Limb (tissue), 2 donors: ENCODE measurements around the gene ZNF157.
A peak's percentile ranks its signal among the peaks of the same experiment; 100 is the strongest.
"Not testable (repeated sequence)": the region's sequence is repeated elsewhere in the genome, so short reads cannot be mapped to it uniquely, and the experiment has no call there.

Source experiments
- DNase-seq, 2 donors: peaks; one replicate each; pipeline ENCODE4 v3.0.0-alpha.2; 2016; ENCODE audit errors: extremely low spot score in 2 of 2

ZNF157 gene

GRCh38 chrX:47370278-47370677, at the start of gene ZNF157:
ZNF157 (plus strand) TSS chrX:47370578; CDS start chrX:47370669, 91 bp downstream.
- DNase-seq = no peak

DNA sequence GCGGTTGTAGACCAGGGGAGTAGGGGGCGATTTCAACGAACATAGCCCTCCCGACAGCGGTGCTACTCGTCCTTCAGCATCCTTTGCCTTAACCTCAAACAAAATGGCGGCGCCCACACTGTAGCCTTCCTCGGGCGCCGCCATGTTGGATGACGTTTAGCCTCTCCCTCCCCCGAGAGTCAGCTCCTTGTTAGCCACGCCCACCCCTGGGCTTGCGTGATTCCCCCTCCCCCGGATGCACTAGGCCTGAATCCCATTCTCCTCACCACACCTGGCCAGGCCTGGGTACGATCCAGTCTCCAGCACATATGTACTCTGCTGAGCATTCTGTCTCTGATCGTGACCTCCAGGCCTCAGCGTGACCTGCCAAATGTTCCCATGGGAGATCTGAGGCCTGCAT, 49.0 kb upstream of the ZNF157 start:
- peak; percentile 25 to 79 for DNase-seq

DNA sequence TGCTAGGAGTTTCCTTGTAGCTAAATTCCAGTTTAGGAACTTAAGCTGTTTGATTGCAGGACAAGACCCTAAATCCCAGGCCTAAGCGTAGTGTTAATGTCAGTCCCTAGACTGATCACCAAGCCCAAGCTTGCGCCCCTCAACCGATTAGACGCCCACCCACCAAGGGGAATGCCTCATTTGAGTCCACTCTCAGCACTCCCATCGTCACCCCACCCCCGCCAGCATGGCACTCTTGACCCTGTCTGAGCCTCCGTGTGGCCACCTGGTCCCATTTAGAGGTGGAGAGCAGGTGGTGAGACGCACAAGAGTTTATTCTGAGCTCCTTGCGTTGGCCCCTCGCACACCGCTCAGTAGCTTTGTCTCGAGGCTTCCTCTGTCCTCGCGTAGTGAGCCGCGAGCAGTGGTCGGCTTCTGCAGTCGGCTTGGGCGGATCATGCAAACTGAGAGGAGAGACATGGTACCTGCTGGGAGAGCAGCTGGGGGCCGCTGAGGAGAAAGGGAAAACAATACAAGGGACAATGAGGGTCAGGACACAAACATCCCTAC, 48.5 kb upstream of the ZNF157 start:
- peak in 1 of 2 donors; percentile 31 for DNase-seq

DNA sequence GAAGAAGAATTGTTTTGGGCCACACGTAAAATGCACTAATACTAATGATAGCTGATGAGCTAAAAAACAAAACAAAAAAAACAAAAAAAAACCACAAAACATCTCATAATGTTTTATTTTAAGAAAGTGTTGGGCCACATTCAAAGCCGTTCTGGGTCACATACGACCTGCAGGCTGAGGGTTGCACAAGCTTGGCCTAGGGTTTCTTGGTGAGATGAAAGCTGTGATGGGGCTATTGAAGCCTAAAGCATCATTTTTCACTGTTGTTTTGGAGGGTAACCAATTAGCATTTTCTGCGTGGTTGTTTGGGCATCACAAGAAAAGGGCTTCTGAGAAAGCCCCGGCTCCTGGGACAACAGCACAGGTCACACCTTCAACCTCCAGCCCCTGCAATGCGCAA, 42.5 kb upstream of the ZNF157 start:
- no peak for DNase-seq

- DNase-seq = not testable (repeated sequence)
Observed at GRCh38 chrX:47332729-47333128, 37.6 kb upstream of the ZNF157 start.

GRCh38 chrX:47351706-47352105, 18.7 kb upstream of the ZNF157 start:
- DNase-seq = no peak

- no peak for DNase-seq
Observed at GRCh38 chrX:47358387-47359065, 11.9 kb upstream of the ZNF157 start.

- no peak for DNase-seq
Observed at GRCh38 chrX:47360423-47361179, 9.8 kb upstream of the ZNF157 start.

GRCh38 chrX:47361538-47362511, 8.6 kb upstream of the ZNF157 start:
- DNase-seq = peak; percentile 83 to 92

GRCh38 chrX:47366041-47366722, 4.2 kb upstream of the ZNF157 start:
- peak; percentile 73 to 79 for DNase-seq

DNA sequence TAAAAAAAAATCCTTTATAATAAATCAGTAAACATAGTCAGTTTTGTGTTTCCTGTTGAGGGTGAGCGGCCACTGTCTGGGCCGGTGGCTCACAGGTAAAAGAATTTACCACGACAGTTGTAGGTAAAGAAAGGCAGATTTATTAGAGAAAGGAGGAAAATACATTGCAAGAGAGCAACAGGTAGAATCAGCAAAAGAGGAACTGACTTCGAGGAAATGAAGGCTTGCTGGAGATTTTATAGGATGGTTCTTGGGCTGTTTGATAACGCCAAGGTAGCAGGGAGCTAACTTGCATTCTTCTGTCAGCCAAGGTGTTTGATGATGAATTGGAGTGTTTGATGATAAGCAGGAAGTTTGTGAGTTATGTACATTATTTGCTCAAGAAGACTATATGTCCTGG, 2.8 kb downstream of the ZNF157 start:
- DNase-seq = no peak

- DNase-seq = no peak
Observed at GRCh38 chrX:47380268-47380667, 9.9 kb downstream of the ZNF157 start.

GRCh38 chrX:47380837-47381236, 10.5 kb downstream of the ZNF157 start:
- DNase-seq = not testable (repeated sequence)

DNA sequence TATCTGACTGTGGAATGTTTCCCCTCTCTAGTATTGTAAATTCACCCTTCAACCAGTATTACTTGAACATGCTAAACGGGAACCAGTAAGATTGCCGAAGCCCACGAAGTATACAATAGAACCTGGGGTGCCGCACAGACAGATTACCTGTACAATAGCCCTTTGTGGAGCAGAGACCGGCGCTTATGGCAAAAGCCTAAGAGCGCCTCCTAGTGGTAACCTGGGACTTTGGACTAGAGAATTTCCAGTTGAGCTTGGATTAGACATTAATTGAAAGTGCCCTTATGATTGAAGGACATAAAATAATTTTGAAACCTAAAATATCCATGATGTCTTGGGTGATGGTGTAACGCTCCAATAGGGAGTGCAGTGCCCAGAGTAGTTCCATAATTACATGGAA, 14.1 kb downstream of the ZNF157 start:
- DNase-seq = peak; percentile 19 to 61

- no peak for DNase-seq
Observed at GRCh38 chrX:47390780-47391179, 20.4 kb downstream of the ZNF157 start.

DNA sequence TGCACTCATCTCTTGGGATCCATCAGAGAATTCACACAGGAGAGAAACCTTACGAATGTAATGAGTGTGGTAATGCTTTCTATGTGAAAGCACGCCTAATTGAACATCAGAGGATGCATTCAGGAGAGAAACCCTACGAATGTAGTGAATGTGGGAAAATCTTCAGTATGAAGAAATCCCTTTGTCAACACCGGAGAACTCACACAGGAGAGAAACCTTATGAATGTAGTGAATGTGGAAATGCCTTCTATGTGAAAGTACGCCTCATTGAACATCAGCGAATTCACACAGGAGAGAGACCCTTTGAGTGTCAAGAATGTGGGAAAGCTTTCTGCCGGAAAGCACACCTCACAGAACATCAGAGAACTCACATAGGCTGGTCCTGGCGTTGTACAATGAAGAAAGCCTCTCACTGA, 42.8 kb downstream of the ZNF157 start:
- DNase-seq = no peak

DNA sequence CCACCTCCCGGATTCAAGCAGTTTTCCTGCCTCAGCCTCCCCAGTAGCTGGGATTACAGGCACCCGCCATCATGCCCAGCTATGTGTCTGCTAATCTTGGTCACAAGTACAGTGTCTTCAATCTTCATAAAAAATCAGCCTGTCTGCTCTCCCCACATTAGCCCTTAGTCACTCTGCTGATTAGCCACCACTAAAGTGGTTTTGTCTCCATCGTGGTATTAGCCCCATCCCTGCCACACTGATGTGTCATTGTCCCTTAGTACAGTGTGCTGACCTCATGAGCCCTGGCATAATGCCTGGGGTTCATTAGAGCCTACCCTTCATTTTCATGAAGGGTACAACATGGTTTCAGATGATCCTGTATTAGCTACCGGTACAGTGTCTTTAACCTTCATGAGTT, 49.9 kb downstream of the ZNF157 start:
- no peak for DNase-seq

DNA sequence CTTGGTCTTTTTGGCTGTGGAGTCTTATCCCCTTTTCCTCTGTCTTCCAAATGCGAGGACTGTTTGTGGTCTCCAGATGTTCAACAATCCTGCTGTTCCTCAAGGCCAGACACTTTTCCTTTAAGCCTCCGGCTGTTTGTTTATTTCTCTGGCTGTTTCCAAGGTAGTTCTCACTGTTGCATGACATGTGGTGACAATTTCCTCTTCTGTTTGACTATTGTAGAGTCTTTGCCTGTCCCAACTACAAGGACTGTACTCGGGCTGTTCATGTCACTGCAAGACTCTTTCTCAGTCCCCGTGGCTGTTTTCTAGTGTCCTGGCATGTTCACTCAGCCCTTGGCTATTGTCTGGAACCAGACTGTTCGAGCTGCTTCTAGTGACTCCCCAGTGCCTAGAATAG, 50.6 kb downstream of the ZNF157 start:
- no peak for DNase-seq

DNA sequence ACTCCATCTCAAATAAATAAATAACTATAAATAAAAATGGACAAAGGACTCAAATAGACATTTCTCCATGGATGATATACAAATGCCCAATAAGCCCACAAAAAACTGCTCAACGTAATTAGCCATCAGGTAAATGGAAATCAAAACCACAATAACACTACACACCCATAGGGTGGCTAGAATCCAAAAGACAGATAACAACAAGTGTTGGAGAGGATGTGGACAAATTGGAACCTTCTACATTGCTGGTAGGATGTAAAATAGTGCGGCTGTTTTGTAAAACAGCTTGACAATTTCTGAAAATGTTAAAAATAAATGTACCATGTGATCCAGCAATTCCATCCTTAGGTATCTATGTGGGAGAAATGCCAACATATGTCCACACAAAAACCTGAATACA, 52.1 kb downstream of the ZNF157 start:
- no peak for DNase-seq

DNA sequence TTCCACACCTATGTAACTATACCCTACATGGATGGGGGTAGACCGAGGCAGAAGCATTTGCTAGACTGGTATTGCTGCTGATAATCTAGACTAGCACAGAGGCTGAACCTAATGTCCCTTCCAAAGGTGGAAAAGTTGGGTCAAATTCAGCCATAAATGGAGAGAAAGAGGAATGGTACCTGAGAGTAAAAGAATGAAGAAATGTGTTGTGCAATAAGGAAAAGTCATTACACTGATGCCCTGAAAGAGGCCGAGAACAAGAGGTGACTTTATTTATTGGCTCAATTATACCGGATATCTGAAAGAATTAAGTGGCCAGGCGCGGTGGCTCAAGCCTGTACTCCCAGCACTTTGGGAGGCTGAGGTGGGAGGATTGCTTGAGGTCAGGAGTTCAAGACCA, 60.5 kb downstream of the ZNF157 start:
- DNase-seq = no peak

DNA sequence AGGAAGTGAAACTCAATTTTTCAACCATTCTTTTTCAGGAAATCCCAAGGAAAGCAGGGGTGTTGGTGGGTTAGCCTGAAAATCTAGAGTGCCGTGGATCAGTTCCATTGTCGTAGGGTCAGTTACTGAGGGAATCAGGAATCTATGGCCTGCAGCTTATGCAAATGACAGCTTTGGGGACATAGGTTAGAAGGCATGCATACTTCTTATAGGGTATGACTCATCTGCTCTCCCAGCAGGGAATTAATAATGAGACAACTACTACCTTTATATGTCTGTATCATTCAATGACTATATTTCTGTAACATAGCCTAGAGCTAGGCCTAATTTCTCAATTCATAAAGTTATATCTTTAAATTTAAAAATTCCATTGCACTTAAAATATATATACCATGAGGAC, 76.1 kb downstream of the ZNF157 start:
- DNase-seq = no peak
